KMS-11 (cell line): Measurements from ENCODE around the gene GIMAP7.

Experiments
- H2AFZ ChIP-seq: fragments of 200-600 bp; sonication (generic); 2 replicates; pipeline ENCODE4 v1.6.1; 2016; ENCODE audit warnings: antibody characterized with exemption, mixed run types, low read depth
- H3K27ac ChIP-seq: fragments of 200-600 bp; sonication (generic); 2 replicates; pipeline ENCODE4 v1.6.1; 2016; ENCODE audit warnings: mild to moderate bottlenecking, mixed run types
- H3K27me3 ChIP-seq: fragments of 200-600 bp; sonication (generic); 2 replicates; pipeline ENCODE4 v1.6.1; 2017; ENCODE audit warnings: mild to moderate bottlenecking, low read depth, mixed run types, moderate library complexity; ENCODE audit not compliant: insufficient read depth
- H3K36me3 ChIP-seq: fragments of 200-600 bp; sonication (generic); 2 replicates; pipeline ENCODE4 v1.6.1; 2017; ENCODE audit warnings: mild to moderate bottlenecking, mixed run types; ENCODE audit not compliant: insufficient read depth
- H3K4me1 ChIP-seq: fragments of 200-600 bp; sonication (generic); 2 replicates; pipeline ENCODE4 v1.6.1; 2016; ENCODE audit warnings: mild to moderate bottlenecking, low read depth, mixed run types; ENCODE audit not compliant: poor library complexity, severe bottlenecking
- H3K4me2 ChIP-seq: fragments of 200-600 bp; sonication (generic); 2 replicates; pipeline ENCODE4 v1.7.0; 2016; ENCODE audit warnings: mild to moderate bottlenecking, mixed run types
- H3K4me3 ChIP-seq: fragments of 200-600 bp; sonication (generic); IDR thresholded peaks from 2 replicates; pipeline ENCODE4 v1.6.1; 2017; ENCODE audit warnings: low read depth, low read length, mixed read lengths; ENCODE audit not compliant: insufficient read depth
- H3K79me2 ChIP-seq: fragments of 200-600 bp; sonication (generic); 2 replicates; pipeline ENCODE4 v1.6.1; 2016; ENCODE audit warnings: low read depth, mixed run types; ENCODE audit not compliant: insufficient read depth
- H3K9ac ChIP-seq: fragments of 200-600 bp; sonication (generic); 2 replicates; pipeline ENCODE4 v1.6.1; 2016; ENCODE audit warnings: mild to moderate bottlenecking, mixed run types
- H4K20me1 ChIP-seq: fragments of 200-600 bp; sonication (generic); 2 replicates; pipeline ENCODE4 v1.6.1; 2016; ENCODE audit warnings: mild to moderate bottlenecking, mixed run types; ENCODE audit not compliant: insufficient read depth
- TF ChIP-seq, protein P1 (sequence below): fragments of 200-600 bp; sonication (generic); conservative IDR thresholded peaks from 2 replicates; pipeline ENCODE4 v1.6.1; 2017; ENCODE audit warnings: low read depth, mild to moderate bottlenecking, antibody characterized with exemption, low read length, moderate library complexity, mixed read lengths

Gene GIMAP7

GRCh38 chr7:150524018-150524417 lies 9.3 kb downstream of the GIMAP7 start:
- Histone ChIP-seq H3K27me3 (no peaks in the 10 kb centered on the region), H3K4me1 (no peaks in the 10 kb centered on the region), H3K9ac (no peak overlapping the region), H3K4me2 (no peak overlapping the region), H3K27ac (no peak overlapping the region), H4K20me1 (no peaks in the 10 kb centered on the region), H3K4me3 (no peak overlapping the region), H3K79me2 (no peaks in the 10 kb centered on the region), H2AFZ (no peak overlapping the region), H3K36me3 (no peaks in the 10 kb centered on the region)
- TF ChIP-seq, protein P1, sequence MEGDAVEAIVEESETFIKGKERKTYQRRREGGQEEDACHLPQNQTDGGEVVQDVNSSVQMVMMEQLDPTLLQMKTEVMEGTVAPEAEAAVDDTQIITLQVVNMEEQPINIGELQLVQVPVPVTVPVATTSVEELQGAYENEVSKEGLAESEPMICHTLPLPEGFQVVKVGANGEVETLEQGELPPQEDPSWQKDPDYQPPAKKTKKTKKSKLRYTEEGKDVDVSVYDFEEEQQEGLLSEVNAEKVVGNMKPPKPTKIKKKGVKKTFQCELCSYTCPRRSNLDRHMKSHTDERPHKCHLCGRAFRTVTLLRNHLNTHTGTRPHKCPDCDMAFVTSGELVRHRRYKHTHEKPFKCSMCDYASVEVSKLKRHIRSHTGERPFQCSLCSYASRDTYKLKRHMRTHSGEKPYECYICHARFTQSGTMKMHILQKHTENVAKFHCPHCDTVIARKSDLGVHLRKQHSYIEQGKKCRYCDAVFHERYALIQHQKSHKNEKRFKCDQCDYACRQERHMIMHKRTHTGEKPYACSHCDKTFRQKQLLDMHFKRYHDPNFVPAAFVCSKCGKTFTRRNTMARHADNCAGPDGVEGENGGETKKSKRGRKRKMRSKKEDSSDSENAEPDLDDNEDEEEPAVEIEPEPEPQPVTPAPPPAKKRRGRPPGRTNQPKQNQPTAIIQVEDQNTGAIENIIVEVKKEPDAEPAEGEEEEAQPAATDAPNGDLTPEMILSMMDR: no peak

DNA sequence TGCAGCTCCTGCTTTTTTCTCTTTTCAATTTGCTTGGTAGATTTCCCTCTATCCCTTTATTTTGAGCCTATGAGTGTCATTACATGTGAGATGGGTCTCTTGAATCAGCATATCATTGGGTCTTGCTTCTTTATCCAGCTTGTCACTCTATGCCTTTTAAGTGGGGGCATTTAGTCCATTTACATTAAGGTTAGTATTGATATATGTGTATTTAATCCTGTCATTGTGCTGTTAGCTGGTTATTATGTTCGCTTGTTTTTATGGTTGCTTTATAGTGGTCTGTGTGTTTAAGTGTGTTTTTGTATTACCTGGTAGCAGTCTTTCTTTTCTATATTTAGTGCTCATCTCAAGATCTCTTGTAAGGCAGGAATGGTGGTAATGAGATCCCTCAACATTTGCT lies 17.0 kb downstream of the GIMAP7 start:
- no peaks in the 10 kb centered on the region for H3K4me1 ChIP-seq
- TF ChIP-seq, protein P1: no peak
- H2AFZ ChIP-seq: no peak overlapping the region
- no peaks in the 10 kb centered on the region for H3K36me3 ChIP-seq
- H3K9ac ChIP-seq: no peak overlapping the region
- H3K4me2 ChIP-seq: no peak overlapping the region
- no peaks in the 10 kb centered on the region for H3K27me3 ChIP-seq
- no peaks in the 10 kb centered on the region for H3K79me2 ChIP-seq
- H3K27ac ChIP-seq: no peak overlapping the region
- no peaks in the 10 kb centered on the region for H4K20me1 ChIP-seq
- no peak overlapping the region for H3K4me3 ChIP-seq

DNA sequence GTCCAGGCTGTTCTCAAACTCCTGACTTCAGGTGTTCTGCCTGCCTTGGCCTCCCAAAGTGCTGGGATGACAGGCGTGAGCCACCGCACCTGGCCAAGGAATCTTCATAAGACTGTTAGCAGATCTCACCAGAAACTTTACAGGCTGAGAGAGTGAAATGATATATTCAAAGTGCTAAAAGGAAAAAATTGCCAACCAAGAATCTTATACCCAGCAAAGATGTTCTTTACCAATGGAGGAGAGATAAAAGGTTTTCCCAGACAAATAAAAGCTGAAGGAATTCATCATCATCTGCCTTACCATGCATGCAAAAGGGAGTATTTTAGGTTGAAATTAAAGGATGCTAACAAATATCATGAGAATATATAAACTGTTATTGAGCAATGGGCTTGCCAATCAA lies 23.6 kb downstream of the GIMAP7 start:
- no peak overlapping the region for H3K4me2 ChIP-seq
- no peaks in the 10 kb centered on the region for H3K36me3 ChIP-seq
- no peak overlapping the region for H3K27ac ChIP-seq
- no peaks in the 10 kb centered on the region for H3K27me3 ChIP-seq
- H4K20me1 ChIP-seq: no peaks in the 10 kb centered on the region
- TF ChIP-seq, protein P1: no peak
- H3K4me3 ChIP-seq: no peak overlapping the region
- H2AFZ ChIP-seq: no peak overlapping the region
- no peaks in the 10 kb centered on the region for H3K4me1 ChIP-seq
- H3K79me2 ChIP-seq: no peaks in the 10 kb centered on the region
- no peak overlapping the region for H3K9ac ChIP-seq

- no peaks in the 10 kb centered on the region for H3K27me3 ChIP-seq
- no peaks in the 10 kb centered on the region for H3K4me1 ChIP-seq
- H3K36me3 ChIP-seq: no peaks in the 10 kb centered on the region
- no peak overlapping the region for H3K4me3 ChIP-seq
- TF ChIP-seq, protein P1: no peak
- no peak overlapping the region for H2AFZ ChIP-seq
- H3K4me2 ChIP-seq: no peak overlapping the region
- H3K9ac ChIP-seq: no peak overlapping the region
- H4K20me1 ChIP-seq: no peaks in the 10 kb centered on the region
- no peaks in the 10 kb centered on the region for H3K79me2 ChIP-seq
- H3K27ac ChIP-seq: no peak overlapping the region
These were observed 38.5 kb downstream of the GIMAP7 start for GRCh38 chr7:150553163-150553562.
